AG10803 (cell line): ENCODE results near the gene LGALS12.
"Not testable (repeated sequence)": the region's sequence is repeated elsewhere in the genome, so short reads cannot be mapped to it uniquely, and the experiment has no call there.

ENCODE experiments used
- DNase-seq: peaks from one replicate; pipeline ENCODE4 v3.0.0; 2010; ENCODE audit warnings: low read depth
- H3K4me3 ChIP-seq: 2 replicates; pipeline ENCODE4 v1.5.1; 2011; ENCODE audit warnings: mild to moderate bottlenecking, low read length, control low read depth
- TF ChIP-seq, protein P1 (sequence below): conservative IDR thresholded peaks from 2 replicates; pipeline ENCODE4 v1.5.1; 2011; ENCODE audit warnings: mild to moderate bottlenecking, low read length, control low read depth, inconsistent platforms

LGALS12 gene

DNA sequence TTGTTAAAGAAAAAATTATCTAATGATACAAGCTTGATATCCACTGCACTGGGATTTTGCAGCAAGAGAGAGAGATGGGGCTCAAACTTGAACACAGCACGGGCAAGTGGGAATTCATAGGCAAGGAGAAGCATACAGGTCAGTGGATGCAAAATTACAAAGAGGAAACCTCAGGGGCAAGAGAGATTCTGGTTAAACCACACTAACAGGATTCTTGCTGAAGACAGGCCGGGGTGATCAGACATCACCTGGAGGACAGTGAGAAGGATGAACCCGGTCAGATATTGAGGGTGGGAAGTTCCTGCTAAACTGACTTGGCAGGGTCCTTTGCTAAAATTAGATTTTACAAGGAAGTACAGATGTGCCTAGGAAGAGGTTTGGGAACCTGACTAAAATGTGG, 28.2 kb downstream of the LGALS12 start:
- TF ChIP-seq, protein P1, sequence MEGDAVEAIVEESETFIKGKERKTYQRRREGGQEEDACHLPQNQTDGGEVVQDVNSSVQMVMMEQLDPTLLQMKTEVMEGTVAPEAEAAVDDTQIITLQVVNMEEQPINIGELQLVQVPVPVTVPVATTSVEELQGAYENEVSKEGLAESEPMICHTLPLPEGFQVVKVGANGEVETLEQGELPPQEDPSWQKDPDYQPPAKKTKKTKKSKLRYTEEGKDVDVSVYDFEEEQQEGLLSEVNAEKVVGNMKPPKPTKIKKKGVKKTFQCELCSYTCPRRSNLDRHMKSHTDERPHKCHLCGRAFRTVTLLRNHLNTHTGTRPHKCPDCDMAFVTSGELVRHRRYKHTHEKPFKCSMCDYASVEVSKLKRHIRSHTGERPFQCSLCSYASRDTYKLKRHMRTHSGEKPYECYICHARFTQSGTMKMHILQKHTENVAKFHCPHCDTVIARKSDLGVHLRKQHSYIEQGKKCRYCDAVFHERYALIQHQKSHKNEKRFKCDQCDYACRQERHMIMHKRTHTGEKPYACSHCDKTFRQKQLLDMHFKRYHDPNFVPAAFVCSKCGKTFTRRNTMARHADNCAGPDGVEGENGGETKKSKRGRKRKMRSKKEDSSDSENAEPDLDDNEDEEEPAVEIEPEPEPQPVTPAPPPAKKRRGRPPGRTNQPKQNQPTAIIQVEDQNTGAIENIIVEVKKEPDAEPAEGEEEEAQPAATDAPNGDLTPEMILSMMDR: no peak
- DNase-seq: no peak
- no peak overlapping the region for H3K4me3 ChIP-seq

DNA sequence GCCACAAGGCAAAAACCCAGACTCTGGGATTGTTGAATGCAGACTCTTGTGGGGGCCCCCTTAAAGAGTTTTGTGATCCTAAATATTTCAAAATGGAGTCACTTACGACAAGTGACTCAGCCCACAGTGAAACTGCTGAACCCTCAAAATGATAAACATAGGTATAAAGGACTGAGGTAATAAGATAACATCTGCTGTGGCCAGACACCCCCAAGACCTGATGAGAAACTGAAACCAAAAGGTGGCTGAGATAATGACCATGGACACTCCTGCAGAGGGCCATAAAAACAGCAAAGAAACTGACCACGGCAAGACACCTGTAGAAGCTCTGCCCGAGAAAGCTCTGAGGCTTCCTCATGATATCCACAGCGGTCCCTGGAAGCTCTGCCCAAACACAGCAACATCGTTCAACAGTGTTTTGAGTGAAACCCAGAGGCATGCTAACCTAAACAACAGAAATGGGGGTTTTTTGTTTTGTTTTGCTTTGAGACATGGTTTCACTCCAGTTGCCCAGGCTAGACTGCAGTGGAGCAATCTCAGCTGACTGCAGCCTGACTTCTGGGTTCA, 29.1 kb downstream of the LGALS12 start:
- DNase-seq: no peak
- no peak overlapping the region for H3K4me3 ChIP-seq
- TF ChIP-seq, protein P1: no peak

DNA sequence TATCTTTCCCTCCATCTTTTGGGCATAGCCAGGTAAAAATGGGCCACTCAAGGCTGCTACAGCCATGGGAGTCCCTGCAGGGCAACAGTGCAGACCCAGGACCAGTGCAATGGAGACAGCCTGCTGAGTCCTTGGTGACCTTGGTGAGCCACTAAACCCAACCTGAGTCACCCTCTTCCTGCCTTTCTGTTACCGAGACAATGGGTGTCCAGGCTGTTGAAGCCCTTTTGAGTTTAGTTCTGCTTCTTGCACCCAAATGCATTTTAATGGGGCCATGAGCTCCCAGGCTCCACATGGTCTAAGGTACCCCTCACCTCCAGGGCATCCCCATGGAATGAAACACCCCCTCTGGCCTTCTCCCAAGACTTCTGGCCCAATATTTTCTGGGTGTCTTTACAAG, 29.9 kb downstream of the LGALS12 start:
- no peak overlapping the region for H3K4me3 ChIP-seq
- no peak for DNase-seq
- TF ChIP-seq, protein P1: no peak

DNA sequence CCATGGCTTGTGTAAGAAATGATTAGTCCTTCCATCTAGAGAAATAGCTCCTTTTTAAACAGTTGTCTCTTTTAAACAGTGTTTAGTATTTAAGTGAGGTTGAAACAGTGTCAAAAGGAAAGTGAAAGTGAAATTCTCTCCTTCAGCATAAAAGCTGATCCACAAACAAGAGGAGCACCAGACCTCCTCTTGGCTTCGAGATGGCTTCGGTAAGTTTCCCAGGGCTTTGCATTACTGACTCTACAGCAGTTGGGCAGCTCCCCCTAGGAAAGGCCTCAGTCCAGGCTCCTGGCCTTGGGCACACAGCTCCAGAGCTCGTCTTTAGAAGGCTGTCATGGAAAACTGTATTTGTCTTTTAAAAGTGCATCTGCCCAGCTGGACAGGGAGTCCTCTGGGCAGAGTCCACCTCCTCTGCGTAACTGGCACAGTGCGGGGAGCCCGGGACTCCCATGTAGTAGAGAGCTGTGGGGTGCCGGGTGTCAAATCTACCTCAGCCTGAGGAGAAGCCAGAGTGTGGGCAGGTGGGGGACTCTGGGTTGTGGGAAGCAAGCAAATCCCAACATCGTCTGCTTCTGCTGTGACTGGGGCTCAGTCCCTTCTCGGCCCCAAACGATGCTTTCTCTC, 30.9 kb downstream of the LGALS12 start, which contains the start of gene PLAAT4:
TSS of gene PLAAT4 (plus strand) at position 140 of the 624 bp plus-strand sequence. CDS start at position 201, 61 bp downstream.
- TF ChIP-seq, protein P1: no peak
- peak within 1 kb of the TSS; percentile 54 for H3K4me3 ChIP-seq
- DNase-seq: peak; percentile 57

DNA sequence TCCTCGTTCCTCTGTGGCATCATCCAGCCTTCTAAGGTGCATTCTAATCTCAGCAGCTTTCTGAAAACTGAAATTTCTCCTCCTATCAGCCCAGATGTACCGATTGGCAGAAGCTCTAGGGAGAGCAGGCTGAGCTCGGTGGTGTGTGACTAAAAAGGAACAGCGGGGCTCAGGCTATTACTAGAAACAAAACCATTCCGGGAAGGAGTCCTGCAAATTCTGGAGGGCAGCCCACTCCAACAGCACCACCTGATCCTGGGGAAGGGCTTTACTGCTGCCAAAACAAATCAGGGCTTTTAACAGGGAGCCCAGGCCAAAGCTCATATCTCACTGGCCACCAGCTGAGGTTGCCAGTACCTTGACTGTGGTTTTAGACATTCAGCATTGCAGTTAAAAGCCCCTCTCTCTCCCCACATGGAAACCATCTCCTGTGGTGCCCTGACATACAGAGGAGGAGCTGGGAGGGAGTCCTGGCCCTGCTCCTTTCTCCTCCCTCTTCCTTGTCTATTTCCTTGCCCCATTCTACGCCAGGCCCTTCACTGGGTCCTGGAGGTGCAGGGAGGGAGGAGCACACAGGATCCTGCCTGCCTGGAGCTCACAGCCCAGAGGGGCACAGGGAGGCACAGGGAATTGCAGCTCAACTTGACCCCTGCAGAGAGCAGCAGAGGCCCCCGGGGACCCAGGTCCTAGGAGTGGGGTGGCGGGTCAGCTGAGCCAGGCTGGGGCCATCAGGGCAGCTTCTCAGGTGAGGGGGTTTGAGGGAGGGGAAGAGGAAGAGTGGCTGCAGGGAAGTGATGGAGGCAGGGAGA, 31.6 kb downstream of the LGALS12 start:
- DNase-seq: peak; percentile 59
- H3K4me3 ChIP-seq: peak overlapping the region; percentile 54
- TF ChIP-seq, protein P1: no peak

DNA sequence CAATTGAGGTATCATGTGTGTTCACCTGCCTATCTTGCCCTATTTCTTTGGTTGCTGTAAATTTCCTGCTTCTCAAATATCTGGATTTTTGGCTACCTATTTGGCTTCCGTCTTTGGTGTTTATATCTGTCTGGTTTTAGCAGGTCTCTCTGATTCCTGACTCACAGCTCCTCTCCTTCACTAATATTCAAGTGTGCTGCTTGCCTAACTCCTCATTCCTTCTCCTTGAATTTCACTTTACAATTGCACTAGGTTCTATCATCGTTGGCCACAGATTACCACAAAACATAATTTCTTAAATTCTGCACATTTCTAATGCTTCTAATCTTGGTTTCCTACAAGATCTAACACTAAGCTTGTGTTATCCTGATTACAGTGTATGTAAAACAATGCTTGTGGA, 36.6 kb downstream of the LGALS12 start:
- DNase-seq, H3K4me3 ChIP-seq: not testable (repeated sequence)

DNA sequence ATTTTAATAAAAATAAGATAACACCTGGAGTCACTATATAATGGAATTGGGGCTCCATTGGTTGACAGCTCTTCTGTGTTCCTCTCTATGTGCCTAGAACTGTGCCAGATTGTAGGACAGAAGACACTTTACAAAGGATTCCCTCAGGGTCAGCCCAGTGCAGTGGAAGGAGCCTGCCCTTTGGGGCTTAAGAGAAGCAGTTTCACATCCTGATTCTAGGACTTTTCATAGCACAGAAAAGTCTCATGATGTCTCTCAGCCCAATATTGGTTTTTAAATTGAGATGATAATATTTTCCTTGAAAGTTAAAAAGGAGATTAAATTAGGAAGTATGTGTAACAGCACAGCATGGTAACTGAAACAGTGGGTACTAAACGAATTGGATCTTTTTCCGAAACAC, 37.8 kb downstream of the LGALS12 start:
- DNase-seq: no peak
- TF ChIP-seq, protein P1: no peak
- no peak overlapping the region for H3K4me3 ChIP-seq
